ENCODE results near the gene OFD1.
"Not testable (repeated sequence)": the region's sequence is repeated elsewhere in the genome, so short reads cannot be mapped to it uniquely, and the experiment has no call there.

DNA sequence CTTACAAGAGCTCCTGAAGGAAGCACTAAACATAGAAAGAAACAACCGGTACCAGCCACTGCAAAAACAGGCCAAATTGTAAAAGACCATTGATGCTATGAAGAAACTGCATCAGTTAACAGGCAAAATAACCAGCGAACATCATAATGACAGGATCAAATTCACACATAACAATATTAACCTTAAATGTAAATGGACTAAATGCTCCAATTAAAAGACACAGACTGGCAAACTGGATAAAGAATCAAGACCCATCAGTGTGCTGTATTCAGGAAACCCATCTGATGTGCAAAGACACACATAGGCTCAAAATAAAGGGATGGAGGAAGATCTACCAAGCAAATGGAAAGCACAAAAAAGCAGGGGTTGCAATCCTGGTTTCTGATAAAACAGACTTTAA, 8.0 kb upstream of the OFD1 start:
- TF ChIP-seq, protein P1, sequence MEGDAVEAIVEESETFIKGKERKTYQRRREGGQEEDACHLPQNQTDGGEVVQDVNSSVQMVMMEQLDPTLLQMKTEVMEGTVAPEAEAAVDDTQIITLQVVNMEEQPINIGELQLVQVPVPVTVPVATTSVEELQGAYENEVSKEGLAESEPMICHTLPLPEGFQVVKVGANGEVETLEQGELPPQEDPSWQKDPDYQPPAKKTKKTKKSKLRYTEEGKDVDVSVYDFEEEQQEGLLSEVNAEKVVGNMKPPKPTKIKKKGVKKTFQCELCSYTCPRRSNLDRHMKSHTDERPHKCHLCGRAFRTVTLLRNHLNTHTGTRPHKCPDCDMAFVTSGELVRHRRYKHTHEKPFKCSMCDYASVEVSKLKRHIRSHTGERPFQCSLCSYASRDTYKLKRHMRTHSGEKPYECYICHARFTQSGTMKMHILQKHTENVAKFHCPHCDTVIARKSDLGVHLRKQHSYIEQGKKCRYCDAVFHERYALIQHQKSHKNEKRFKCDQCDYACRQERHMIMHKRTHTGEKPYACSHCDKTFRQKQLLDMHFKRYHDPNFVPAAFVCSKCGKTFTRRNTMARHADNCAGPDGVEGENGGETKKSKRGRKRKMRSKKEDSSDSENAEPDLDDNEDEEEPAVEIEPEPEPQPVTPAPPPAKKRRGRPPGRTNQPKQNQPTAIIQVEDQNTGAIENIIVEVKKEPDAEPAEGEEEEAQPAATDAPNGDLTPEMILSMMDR (IDR thresholded peaks at IDR 0.05) = not testable (repeated sequence)
- TF ChIP-seq POLR2A (IDR thresholded peaks at IDR 0.05) = not testable (repeated sequence)
